Measurements from ENCODE around the gene PRIMA1.

The PRIMA1 gene

DNA sequence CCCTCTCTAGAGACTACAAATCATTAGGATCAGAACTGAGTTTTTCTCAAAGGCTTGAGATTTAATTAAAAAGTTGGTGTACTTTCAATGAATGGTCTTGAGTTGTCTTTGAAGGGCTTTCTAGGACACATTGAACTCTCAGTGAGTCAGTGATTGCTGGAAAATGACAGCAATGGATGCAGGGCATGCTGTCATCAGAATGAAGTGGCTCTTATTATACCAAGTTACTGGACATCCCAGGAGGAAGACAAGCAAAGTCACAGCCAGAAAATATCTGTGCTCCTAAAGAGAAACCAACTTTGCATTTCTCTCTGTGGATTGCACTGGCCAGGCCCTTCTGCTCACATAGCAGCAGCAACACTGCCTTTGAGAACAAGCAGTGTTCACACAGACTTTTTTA lies 112.6 kb downstream of the PRIMA1 start:
- no peaks in the 10 kb centered on the region for H3K9me3 ChIP-seq (ENCODE audit: insufficient read depth, low read length)
- H3K9ac ChIP-seq (ENCODE audit: low read length) = no peak overlapping the region
- H3K36me3 ChIP-seq (ENCODE audit: low read length) = no peaks in the 10 kb centered on the region
- no peaks in the 10 kb centered on the region for H4K20me1 ChIP-seq (ENCODE audit: low read depth, low read length)
- no peak overlapping the region for H3K4me3 ChIP-seq (ENCODE audit: insufficient read depth, low read length, poor library complexity, severe bottlenecking)
- H3K9me2 ChIP-seq (replicated peaks; ENCODE audit: insufficient read depth, low read length) = no peaks in the 10 kb centered on the region
- no peak overlapping the region for H2AFZ ChIP-seq (ENCODE audit: low read depth, low read length, severe bottlenecking)
- H3K27me3 ChIP-seq (ENCODE audit: low read length) = no peaks in the 10 kb centered on the region
- H3K4me2 ChIP-seq (ENCODE audit: low read depth, low read length, poor library complexity, severe bottlenecking) = no peak overlapping the region
- no peaks in the 10 kb centered on the region for H3K79me2 ChIP-seq (ENCODE audit: insufficient read depth, low read length)
- no peak overlapping the region for H3K27ac ChIP-seq (ENCODE audit: low read depth, low read length)
- H3F3A ChIP-seq (ENCODE audit: insufficient read depth) = no peaks in the 10 kb centered on the region
- TF ChIP-seq, protein P1, sequence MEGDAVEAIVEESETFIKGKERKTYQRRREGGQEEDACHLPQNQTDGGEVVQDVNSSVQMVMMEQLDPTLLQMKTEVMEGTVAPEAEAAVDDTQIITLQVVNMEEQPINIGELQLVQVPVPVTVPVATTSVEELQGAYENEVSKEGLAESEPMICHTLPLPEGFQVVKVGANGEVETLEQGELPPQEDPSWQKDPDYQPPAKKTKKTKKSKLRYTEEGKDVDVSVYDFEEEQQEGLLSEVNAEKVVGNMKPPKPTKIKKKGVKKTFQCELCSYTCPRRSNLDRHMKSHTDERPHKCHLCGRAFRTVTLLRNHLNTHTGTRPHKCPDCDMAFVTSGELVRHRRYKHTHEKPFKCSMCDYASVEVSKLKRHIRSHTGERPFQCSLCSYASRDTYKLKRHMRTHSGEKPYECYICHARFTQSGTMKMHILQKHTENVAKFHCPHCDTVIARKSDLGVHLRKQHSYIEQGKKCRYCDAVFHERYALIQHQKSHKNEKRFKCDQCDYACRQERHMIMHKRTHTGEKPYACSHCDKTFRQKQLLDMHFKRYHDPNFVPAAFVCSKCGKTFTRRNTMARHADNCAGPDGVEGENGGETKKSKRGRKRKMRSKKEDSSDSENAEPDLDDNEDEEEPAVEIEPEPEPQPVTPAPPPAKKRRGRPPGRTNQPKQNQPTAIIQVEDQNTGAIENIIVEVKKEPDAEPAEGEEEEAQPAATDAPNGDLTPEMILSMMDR (IDR thresholded peaks at IDR 0.05; ENCODE audit: insufficient read depth, low read length, poor library complexity, severe bottlenecking) = no peak
- no peak for TF ChIP-seq EZH2phosphoT487 (conservative IDR thresholded peaks at IDR 0.05; ENCODE audit: low read length)

DNA sequence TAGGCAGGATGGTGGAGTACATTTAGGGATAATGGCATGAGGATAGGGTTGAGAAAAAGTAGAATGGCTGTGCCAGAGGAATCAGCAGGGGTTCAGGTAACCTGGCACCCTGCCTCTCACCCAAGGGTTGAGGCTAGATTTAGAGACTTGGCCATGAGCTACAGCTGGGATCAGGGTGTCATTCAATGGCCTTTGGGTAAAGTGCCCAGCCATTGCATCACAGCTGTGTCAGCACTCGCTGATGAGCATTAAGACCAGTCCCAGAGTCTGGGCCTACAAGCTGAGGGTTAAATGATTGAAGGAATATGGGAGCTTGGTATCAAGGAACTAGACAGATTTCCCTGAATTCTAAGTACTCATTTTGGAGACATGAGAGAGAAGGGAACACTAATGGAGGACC lies 113.9 kb downstream of the PRIMA1 start:
- H3F3A ChIP-seq (ENCODE audit: insufficient read depth) = no peaks in the 10 kb centered on the region
- H4K20me1 ChIP-seq (ENCODE audit: low read depth, low read length) = no peaks in the 10 kb centered on the region
- H2AFZ ChIP-seq (ENCODE audit: low read depth, low read length, severe bottlenecking) = no peak overlapping the region
- H3K27me3 ChIP-seq (ENCODE audit: low read length) = no peaks in the 10 kb centered on the region
- no peak overlapping the region for H3K9ac ChIP-seq (ENCODE audit: low read length)
- no peak overlapping the region for H3K4me2 ChIP-seq (ENCODE audit: low read depth, low read length, poor library complexity, severe bottlenecking)
- H3K79me2 ChIP-seq (ENCODE audit: insufficient read depth, low read length) = no peaks in the 10 kb centered on the region
- no peaks in the 10 kb centered on the region for H3K9me2 ChIP-seq (replicated peaks; ENCODE audit: insufficient read depth, low read length)
- no peak overlapping the region for H3K27ac ChIP-seq (ENCODE audit: low read depth, low read length)
- TF ChIP-seq EZH2phosphoT487 (conservative IDR thresholded peaks at IDR 0.05; ENCODE audit: low read length) = no peak
- TF ChIP-seq, protein P1 (IDR thresholded peaks at IDR 0.05; ENCODE audit: insufficient read depth, low read length, poor library complexity, severe bottlenecking) = no peak
- H3K9me3 ChIP-seq (ENCODE audit: insufficient read depth, low read length) = no peaks in the 10 kb centered on the region
- no peaks in the 10 kb centered on the region for H3K36me3 ChIP-seq (ENCODE audit: low read length)
- H3K4me3 ChIP-seq (ENCODE audit: insufficient read depth, low read length, poor library complexity, severe bottlenecking) = no peak overlapping the region

DNA sequence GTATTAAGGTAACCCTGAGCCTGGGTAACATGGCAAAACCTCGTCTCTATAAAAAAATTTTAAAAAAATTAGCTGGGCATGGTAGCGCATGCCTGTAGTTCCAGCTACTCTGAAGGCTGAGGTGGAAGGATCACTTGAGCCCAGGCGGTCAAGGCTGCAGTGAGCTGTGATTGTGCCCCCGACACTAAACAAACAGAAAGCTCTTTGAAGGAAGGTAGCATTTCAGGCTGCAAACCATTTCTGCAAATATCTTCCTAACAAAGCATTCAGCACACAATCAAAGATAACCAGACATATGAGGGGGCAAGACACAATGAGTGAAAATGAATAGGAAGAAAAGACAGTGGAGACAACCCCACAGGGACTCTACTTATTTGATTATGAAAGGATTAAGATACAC lies 118.7 kb downstream of the PRIMA1 start:
- no peak overlapping the region for H2AFZ ChIP-seq (ENCODE audit: low read depth, low read length, severe bottlenecking)
- no peaks in the 10 kb centered on the region for H4K20me1 ChIP-seq (ENCODE audit: low read depth, low read length)
- peaks cover 3% of the 10 kb centered on the region; the same call in 1 of the 2 replicates for H3K36me3 ChIP-seq (ENCODE audit: low read length)
- no peak overlapping the region for H3K4me2 ChIP-seq (ENCODE audit: low read depth, low read length, poor library complexity, severe bottlenecking)
- H3F3A ChIP-seq (ENCODE audit: insufficient read depth) = no peaks in the 10 kb centered on the region
- H3K9me2 ChIP-seq (replicated peaks; ENCODE audit: insufficient read depth, low read length) = no peaks in the 10 kb centered on the region
- H3K4me3 ChIP-seq (ENCODE audit: insufficient read depth, low read length, poor library complexity, severe bottlenecking) = no peak overlapping the region
- H3K79me2 ChIP-seq (ENCODE audit: insufficient read depth, low read length) = no peaks in the 10 kb centered on the region
- no peak for TF ChIP-seq EZH2phosphoT487 (conservative IDR thresholded peaks at IDR 0.05; ENCODE audit: low read length)
- TF ChIP-seq, protein P1 (IDR thresholded peaks at IDR 0.05; ENCODE audit: insufficient read depth, low read length, poor library complexity, severe bottlenecking) = no peak
- H3K27me3 ChIP-seq (ENCODE audit: low read length) = no peaks in the 10 kb centered on the region
- H3K9me3 ChIP-seq (ENCODE audit: insufficient read depth, low read length) = peaks cover 8% of the 10 kb centered on the region; the same call in 1 of the 2 replicates
- no peak overlapping the region for H3K27ac ChIP-seq (ENCODE audit: low read depth, low read length)
- H3K9ac ChIP-seq (ENCODE audit: low read length) = no peak overlapping the region
